ENCODE results near the gene SERPINA10.

SERPINA10 gene, protein sequence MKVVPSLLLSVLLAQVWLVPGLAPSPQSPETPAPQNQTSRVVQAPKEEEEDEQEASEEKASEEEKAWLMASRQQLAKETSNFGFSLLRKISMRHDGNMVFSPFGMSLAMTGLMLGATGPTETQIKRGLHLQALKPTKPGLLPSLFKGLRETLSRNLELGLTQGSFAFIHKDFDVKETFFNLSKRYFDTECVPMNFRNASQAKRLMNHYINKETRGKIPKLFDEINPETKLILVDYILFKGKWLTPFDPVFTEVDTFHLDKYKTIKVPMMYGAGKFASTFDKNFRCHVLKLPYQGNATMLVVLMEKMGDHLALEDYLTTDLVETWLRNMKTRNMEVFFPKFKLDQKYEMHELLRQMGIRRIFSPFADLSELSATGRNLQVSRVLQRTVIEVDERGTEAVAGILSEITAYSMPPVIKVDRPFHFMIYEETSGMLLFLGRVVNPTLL

DNA sequence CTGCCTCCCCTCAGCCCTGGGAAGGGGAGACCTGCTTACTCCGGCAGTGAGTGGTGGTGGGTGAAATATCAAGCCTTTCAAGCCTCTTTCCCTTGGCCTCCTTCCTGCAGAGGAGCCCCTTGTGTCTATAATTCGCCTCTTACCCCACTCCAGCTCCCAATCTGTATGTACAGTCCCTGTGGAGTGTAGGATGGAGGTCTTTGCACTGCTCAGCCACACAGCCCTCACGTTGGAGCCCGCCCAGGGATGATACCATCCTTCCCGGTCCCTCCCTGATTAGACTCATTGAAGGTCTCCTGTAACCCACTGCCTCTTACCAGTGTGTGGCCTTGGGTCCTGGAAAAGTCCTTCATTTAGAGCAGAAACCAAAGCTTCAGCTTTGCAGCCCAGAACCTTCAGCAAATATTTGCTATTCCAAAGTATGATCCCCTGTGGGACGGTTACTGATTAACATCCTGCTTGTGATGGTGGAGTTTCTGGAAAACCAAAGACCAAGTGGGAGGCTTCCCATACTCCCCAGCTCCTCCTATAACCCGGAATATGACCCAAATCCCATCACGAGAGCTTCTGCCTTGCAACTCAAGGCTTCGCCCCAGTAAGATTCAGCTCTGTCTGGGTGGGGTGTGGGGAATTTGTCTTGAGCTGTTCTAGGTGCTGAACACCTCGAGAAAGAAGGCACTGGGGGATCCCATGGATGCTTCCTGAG lies at the start of gene SERPINA10:
Gene SERPINA10 (minus strand): TSS at position 397 of the 706 bp plus-strand sequence. CDS start 2,675 bp downstream, outside the sequence.
- TF ChIP-seq GATA2 (IDR thresholded peaks at IDR 0.05; ENCODE audit: low read depth, low read length) (no peak), GATA3 (IDR thresholded peaks at IDR 0.05; ENCODE audit: low read depth, low read length) (no peak)

DNA sequence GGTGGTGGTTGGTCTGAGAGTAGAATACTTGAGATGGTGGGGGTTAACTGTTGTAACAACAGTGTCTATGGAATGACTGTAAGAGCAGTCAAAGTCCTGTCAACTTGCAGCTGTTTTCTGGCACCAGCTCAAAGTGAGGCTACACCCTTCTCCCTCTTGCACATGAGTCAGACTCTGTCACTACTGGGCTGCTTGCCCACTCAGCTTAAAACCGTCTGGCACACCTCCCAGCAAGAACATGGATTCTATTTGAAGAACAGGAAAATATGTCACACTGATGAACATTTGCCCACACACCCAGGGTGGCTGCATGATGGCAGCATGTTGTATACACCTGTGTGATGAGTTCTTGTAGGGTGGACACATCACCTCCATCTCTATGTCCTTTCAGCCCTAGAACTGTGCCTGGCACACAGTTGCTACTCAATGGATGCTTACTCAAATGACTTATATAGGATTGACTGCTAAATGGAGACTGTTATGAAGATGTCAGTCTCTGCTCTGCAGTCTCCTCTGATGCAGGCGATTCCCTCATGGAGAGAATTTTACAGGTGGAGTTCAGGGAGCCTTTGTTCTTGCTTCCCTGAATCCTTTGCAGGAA lies 49.4 kb upstream of the SERPINA10 start:
- TF ChIP-seq GATA3 (IDR thresholded peaks at IDR 0.05; ENCODE audit: low read depth, low read length) (no peak), GATA2 (IDR thresholded peaks at IDR 0.05; ENCODE audit: low read depth, low read length) (no peak)

DNA sequence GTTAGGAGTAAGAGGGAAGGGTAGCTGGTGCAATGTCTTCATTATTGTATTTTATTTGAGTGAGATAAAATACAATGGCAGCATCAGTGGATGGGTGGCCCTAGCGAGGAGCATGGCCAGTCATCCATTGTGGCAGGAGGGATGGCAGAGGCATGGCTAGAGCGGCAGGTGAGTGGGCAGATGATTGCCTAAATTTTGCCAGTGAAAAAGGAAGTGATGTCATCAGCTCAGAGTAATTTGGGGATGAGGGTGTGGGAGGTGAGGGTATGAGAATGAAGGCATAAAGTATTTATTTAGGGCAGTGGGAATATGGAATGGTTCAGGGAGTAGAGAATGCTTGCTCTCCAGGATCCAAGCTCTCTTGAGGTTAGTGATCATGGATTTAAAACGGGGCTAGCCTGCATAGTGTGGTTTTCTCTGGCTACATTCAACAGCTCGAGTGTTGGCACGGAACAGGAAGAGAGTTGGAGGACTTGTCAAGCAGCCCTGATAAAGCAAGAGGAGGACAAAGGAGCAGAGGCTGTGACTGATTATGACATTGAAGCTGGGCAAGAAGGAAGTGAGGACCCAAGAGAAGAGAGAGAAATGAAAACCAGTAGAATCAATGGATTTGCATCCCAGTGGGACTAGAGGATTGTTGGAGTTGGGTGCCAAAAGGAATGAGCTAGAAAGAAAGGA lies 48.7 kb upstream of the SERPINA10 start:
- no peak for TF ChIP-seq GATA3 (IDR thresholded peaks at IDR 0.05; ENCODE audit: low read depth, low read length)
- no peak for TF ChIP-seq GATA2 (IDR thresholded peaks at IDR 0.05; ENCODE audit: low read depth, low read length)

DNA sequence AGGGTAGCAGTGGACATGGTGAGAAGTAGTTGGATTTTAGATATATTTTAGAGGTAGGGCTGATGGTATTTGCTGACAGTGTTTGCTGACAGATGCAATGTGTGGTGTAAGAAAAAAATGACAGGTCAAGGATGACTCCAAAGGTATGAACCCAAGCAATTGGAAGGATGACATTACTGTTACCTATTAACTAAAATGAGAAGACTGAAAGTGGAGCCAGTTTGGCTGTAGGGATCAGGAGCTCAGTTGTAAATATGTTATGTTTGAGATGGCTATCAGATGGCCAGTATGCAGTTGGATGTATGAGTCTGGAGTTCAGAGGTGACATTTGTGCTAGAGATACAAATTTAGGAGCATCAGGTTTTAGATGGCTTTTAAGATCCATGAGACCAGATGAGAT lies 47.5 kb upstream of the SERPINA10 start:
- TF ChIP-seq GATA3 (IDR thresholded peaks at IDR 0.05; ENCODE audit: low read depth, low read length) (no peak), GATA2 (IDR thresholded peaks at IDR 0.05; ENCODE audit: low read depth, low read length) (no peak)

DNA sequence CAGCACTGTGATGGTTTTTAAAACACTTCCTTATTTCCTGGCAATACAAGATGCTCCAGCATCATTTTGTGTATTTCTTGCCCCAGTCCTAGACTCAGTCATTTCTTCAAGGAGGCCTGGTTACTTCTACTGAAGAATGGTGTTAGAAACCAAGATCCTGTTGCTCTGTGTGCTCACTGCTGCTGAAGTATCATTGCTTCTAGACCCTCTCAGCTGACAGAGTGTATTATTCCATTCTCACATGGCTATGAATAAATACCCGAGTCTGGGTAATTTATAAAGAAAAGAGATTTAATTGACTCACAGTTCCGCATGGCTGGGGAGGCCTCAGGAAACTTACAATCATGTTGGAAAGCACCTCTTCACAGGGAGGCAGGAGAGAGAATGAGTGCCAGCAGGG lies 45.0 kb upstream of the SERPINA10 start:
- TF ChIP-seq GATA2 (IDR thresholded peaks at IDR 0.05; ENCODE audit: low read depth, low read length) (no peak), GATA3 (IDR thresholded peaks at IDR 0.05; ENCODE audit: low read depth, low read length) (no peak)

DNA sequence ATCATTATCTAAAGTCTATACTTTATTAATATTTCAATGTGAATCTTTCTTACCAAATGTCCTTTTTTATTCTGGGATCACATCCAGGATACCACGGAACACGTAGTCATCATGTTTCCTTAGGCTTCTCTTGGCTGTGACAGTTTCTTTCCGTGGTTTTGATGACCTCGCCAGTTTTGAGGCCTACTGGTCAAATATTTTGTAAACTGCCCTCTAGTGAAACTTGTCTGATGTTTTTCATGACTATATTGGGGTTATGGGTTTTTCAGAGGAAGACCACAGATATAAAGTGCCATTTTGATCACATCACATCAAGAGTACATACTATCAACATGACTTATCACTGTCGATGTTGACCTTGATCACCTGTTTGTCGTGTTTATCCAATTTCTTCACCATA lies 44.2 kb upstream of the SERPINA10 start:
- no peak for TF ChIP-seq GATA3 (IDR thresholded peaks at IDR 0.05; ENCODE audit: low read depth, low read length)
- no peak for TF ChIP-seq GATA2 (IDR thresholded peaks at IDR 0.05; ENCODE audit: low read depth, low read length)

DNA sequence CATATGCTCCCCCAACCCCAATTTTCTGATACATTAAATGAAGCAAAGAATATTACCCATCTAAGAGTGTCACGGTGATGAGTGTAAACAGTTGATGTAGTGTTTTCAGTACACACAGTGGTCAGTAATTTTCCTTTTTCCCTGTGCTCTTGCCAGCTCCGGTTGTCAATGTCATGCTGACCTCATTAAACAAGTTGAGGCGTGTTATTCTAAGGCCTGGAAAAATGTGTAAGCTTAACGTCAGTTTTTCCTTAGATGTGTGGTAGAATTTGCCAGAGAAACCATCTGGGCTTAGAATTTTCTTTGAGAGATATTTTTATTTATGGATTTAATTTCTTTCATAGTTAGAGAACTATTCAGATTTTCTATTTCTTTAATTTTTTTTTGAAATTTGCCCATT lies 41.8 kb upstream of the SERPINA10 start:
- TF ChIP-seq GATA3 (IDR thresholded peaks at IDR 0.05; ENCODE audit: low read depth, low read length) (no peak), GATA2 (IDR thresholded peaks at IDR 0.05; ENCODE audit: low read depth, low read length) (no peak)

DNA sequence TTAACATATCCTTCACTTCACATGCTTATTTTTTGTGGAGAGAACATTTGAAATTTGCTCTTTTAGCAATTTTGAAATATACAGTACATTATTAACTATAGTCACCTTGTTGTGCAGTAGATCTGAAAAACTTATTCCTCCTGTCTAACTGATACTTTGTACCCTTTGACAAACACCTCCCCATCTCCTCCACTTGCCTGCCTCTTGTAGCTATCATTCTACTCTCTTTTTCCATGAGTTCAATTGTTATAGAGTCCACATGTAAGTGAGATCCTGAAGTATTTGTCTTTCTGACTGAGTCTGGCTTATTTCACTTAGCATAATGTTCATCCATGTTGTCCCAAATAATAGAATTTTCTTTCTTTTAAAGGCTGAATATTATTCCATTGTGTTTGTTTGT lies 39.5 kb upstream of the SERPINA10 start:
- no peak for TF ChIP-seq GATA2 (IDR thresholded peaks at IDR 0.05; ENCODE audit: low read depth, low read length)
- no peak for TF ChIP-seq GATA3 (IDR thresholded peaks at IDR 0.05; ENCODE audit: low read depth, low read length)

DNA sequence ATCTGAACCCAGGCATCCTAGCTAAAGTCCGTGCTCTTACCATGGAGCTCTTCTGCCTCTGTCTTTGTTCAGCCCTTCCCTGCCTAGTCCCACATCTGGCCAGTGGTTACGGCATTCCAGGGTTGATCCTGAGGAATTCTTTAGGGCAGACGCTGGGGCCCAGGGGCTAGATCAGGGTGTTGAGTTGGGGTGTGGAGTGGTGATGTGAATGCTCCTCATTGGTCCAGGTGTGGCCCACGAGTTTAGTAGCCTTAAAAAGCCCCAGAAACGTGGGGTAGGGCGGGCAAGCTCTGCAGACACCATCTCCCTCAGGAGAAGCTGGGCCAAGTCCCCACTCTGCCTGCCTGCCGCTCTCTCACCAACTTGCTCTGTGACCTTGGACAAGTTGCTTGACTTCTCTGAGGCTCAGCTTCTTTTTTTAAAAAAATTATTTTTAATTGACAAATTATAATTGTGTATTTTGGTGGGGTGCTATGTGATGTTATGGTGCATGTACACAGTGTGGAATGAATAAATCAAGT lies 39.1 kb upstream of the SERPINA10 start:
- TF ChIP-seq GATA3 (IDR thresholded peaks at IDR 0.05; ENCODE audit: low read depth, low read length) (no peak), GATA2 (IDR thresholded peaks at IDR 0.05; ENCODE audit: low read depth, low read length) (no peak)

DNA sequence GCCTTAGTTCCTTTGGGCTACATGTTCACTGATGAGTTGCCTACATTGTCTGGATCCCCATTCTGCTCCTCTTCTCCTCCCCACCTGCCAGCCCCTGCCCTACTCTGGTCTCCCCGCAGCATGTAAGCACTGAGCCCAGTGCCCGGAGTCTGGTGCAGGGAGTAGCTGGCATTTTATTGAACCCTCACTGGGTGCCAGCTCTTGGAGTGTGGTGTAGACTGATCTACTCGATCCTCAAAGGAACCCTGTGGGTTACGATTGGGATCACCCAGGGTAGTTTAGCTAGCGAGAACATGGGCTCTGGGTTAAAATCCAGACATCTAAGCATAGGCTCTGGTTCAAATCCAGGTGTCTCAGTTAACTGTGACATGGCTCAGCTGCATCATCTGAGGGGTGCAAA lies 38.4 kb upstream of the SERPINA10 start:
- no peak for TF ChIP-seq GATA3 (IDR thresholded peaks at IDR 0.05; ENCODE audit: low read depth, low read length)

DNA sequence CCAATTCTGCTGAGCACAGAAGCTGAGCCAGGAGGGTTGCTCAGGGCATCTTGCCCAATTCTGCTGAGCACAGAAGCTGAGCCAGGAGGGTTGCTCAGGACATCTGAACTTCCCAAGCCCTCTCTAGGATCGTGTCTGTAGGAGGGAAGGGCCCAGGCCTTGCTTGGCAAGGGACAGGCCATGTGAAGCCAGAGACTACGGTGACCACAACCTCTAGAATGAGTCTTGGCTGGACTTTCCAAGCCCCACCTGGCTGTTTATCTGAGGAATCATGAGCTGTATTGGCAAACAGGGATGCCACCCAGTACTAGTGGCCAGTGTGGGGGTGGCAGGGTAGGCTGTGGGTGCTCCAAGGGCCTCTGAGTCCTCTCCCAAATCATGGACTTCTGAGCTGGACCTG lies 37.8 kb upstream of the SERPINA10 start:
- TF ChIP-seq GATA3 (IDR thresholded peaks at IDR 0.05; ENCODE audit: low read depth, low read length) (no peak), GATA2 (IDR thresholded peaks at IDR 0.05; ENCODE audit: low read depth, low read length) (no peak)

DNA sequence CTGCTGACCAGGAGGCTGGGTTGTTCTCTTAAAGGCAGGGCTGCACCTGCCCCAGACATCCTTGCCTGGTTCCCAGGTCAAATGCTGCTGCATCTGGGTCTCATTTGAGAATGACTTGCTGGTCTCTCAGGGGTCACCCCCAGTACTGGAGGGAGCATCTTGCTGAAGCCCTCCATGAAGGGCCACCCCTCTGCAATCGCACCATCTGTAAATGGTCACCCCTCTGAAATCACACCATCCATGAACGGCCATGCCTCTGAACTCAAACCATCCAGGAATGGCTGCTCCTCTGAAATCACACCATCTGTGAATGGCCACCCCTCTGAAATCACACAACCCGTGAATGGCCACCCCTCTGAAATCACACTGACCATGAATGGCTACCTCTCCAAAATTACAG lies 37.4 kb upstream of the SERPINA10 start:
- TF ChIP-seq GATA2 (IDR thresholded peaks at IDR 0.05; ENCODE audit: low read depth, low read length) (no peak), GATA3 (IDR thresholded peaks at IDR 0.05; ENCODE audit: low read depth, low read length) (no peak)

DNA sequence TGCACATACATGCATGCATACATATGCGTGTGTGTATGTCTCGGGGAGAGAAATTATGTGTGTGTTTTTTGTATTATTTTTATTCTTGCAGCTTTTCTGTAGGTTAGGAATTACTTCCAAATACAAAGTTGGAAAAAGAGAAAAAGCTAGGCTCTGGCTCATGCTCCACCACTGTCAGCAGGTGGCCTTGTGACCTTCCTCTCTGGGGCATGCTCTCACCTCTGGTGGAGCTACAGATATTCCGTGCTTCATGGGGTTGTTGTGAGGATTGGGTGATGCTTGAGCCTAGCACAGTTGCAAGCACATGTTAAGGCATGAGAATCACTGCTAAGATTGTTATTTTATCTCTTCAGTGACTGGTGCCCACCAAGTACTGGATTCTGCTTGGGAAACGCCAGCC lies 36.8 kb upstream of the SERPINA10 start:
- no peak for TF ChIP-seq GATA2 (IDR thresholded peaks at IDR 0.05; ENCODE audit: low read depth, low read length)
- no peak for TF ChIP-seq GATA3 (IDR thresholded peaks at IDR 0.05; ENCODE audit: low read depth, low read length)

DNA sequence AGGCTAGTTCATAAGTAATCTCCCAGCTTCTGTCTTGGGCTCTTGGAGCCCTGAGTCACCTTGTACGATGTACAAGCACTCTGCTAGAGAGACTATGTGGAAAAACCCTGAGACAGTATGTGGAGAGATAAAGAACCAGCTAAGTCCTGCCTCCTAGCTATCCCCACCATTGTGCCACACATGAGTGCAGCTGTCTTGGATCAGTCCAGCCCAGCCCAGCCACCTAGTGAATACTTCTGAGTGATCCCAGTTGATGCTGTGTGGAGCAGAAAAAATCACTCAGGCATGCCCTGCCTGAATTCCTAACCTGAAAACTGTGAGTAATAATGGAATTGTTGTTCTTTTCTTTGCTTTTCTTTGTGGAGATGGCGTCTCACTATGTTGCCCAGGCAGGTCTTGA lies 35.1 kb upstream of the SERPINA10 start:
- TF ChIP-seq GATA3 (IDR thresholded peaks at IDR 0.05; ENCODE audit: low read depth, low read length) (no peak), GATA2 (IDR thresholded peaks at IDR 0.05; ENCODE audit: low read depth, low read length) (no peak)
